NCI-H1436 treated with DMSO at 0.1 percent for 48 hours (cell line): ENCODE results near the gene URI1.

Experiments used
- DNase-seq: peaks from one replicate; lab custom pipeline; 2025; lab: John Stamatoyannopoulos, UW

The URI1 gene

DNA sequence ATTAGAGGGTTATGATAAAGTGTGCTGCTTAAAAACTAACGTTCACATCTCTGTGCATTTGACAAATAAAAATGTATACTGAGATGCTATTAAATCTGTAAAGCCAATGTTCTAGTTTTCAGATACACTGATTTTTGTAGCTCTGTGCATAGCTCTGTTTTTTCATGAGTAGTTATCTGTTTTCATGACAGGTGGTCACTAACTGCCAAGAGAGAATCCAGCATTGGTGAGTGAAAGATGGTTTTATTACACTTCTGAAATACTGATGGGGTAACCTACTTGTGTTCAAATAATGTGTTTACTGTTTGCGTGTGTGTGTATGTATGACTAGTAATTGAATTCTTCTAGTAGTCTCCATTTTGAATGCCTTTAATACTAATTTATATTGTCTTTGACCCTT lies 29.0 kb downstream of the URI1 start:
- DNase-seq = no peak

DNA sequence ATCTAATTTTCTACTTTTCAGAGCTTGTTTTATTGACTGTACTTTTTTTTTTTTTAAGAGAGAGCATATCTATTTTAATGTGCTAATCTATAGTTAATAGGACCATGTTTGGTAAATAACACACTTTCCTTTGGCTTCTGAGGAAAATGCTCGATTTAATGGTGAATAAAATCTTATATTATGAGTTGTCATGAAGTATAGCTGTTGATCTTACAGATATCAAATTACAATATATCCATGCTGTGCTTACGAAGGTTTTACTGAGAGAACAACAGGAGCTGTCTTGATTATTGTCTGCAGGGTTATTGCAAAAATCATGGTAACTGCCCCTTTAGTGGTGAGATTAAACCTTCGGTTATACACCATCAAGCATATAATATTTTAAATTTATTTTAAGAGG lies 29.6 kb downstream of the URI1 start:
- DNase-seq = no peak

DNA sequence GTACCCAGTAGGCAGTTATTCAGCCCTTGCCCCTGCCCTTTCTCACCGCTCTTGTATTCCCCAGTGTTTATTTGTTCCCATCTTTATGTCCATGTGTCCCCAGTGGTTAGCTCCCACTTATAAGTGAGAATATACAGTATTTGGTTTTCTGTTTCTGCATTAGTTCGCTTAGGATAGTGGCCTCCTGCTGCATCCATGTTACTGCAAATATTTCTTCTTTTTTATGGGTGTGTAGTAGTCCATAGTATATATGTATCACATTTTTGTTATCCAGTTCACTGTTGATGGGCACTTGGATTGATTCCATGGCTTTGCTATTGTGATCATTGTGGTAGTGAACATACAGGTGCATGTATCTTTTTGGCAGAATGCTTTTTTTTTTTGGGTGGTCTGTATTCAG lies 32.7 kb downstream of the URI1 start:
- no peak for DNase-seq

DNA sequence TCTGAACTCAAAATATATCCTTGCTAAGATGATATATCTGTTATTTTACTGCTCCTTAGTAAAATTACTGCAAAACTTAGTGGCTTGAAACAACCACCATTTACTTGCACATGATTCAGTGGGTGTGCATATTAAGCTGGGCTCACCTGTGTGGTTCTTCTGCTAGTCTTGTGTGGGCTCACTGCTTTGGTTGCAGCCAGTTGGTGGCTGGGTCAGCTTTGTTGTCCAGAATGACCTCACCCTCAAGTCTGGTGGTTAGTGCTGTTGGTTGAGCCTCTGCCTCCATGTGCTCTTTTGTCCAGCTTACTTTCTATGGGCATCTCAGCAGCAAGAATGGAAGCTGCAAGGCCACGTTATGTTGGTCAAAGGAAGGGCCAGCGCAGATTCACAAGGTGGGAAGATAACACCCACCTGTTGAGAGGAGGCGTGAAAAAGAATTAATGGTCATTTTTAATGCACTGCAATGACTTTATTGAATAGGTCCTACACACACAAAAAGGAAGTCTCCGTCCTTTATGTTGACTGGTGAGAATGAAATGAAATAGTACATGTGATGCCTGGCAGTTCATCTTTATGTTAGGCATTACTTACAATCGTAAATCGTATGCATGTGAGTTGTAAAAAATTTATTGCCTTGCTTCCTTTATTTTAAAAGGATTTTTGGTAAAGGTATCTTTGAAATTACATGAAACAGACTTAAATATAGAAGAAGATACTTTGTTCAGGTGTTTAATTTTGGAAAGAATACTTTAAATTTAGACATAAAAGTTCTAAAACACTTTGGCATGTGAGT lies 34.3 kb downstream of the URI1 start:
- DNase-seq = no peak

DNA sequence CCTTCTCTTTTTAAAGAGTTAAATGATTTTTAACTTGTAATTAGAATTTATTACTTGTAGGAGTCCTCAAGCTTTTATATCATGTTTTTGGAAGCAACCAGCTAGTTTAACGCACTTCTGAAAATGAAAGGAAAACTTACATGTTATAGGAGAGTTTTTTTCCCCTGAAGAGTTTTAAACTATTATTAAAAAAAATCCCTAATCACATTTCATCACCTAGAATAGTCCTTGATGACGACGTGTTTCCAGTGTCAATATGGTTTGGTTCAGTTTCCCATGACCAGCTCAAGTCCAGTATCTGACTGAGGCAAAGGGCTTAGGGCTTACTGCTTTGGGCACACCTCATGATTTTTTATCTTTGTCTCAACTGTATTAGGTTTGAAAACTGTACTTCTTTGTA lies 36.0 kb downstream of the URI1 start:
- no peak for DNase-seq

DNA sequence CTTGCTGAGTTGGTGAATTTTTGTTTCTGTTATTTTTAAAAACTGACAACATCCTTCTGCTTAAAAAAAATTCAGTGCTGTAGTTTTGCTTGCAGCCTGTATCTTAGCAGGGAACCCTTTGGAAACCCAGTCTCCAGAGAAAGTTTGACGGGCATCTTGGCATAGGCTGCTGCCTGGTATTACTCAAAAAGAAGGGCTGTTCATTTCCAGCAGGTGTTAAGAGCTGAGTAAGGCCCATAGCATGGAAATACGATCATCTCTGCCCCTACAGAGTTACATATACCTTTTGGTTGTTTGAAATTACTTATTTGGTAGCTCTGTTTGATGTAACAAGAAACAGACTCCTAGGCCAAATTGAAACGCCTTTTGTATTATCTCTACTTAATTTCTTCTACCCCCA lies 41.5 kb downstream of the URI1 start:
- no peak for DNase-seq

DNA sequence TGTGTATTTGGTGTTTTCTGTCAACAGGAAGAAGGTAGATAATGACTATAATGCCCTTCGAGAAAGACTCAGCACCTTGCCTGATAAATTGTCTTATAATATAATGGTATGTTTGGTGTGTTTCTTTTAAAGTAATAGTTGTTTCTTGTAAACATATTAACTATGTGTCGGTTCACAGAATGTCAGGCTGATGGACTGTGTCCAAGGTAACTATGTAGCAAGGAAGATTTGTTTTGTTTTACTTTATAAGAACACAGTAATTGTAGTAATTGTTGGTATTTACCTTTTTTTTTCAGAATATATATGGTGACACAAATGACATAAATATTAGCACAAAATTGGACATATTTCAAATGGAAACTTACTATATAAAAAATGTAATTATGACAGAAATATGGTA lies 43.2 kb downstream of the URI1 start:
- DNase-seq = no peak

DNA sequence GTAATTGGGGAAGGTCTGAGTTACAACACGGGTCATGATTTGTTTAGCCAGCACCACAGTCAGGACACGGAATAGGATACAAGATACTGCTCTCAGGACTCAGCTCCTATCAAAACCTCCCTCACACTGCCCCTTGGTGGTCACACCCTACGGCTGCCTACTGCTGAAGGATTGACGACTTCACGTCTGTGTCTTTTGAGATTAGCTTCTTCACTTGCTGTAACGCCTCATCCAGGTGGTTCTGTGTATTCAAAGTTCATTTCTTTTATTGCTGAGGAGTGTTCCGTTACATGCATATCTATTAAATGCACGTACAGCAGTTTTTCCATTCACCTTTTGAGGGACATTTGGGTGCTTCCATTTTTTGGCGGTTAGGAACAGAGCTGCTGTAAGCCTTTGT lies 46.3 kb downstream of the URI1 start:
- no peak for DNase-seq

DNA sequence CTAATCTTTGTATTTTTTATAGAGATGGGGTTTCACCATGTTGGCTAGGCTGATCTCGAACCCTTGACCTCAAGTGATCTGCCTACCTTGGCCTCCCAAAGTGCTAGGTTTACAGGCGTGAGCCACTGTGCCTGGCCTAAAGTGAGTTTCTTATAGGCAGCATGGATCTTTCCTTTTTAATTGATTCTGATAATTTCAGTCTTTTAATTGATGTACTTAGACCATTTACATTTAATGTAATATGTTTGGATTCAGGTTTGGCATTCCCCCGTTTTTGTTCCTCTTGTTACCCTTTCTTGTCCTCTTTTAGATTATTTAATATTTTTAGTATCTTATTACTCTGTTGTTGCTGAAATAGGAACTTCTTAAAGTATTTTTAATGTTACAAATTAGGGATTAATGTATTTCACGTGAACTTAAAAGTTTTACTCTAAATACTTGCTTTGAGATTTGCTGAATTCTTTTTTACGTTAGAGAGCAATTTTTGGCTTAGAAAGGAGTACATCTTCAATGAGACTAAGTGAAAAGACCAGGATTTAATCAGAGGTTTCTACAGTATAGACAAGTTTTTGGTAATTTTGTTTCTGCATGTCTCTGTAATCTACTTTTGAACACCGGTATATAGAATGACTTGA lies 50.3 kb downstream of the URI1 start:
- DNase-seq = no peak

DNA sequence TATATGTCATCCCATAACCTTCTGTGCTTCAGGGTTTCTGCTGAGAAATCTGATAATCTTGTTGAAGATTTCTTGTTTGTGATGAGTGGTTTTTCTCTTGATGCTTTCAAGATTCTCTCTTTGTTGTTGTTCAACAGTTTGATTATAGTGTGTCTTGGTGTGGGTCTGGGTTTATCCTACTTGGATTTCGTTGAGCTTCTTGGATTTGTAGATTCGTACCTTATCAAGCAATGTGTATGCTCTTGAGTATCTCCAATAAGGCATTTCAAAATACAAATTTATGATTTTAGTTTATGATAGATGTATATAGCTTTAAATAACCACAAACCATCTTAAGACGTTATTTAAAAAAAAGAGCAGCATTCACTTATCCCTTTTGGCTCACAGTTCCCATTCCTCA lies 57.5 kb downstream of the URI1 start:
- DNase-seq = no peak

DNA sequence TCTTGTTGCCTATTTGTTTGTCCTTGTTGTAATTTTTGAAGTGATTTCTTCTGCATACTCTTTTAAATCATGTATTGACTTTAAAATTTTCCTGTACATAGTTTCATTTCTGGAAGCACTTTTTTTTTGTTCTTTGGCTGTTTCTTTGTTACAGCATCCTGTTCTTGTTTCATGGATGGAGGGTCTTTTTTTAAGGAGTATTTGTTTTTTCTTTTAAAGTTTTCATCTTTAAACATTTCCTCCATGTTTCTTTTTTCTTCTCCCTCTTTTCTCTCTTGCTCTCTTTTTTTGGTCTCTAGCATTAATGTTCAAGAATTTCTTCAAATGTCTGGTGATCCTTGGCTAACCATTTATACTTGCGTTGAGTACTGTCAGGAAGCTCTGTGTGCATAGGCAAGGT lies 58.8 kb downstream of the URI1 start:
- no peak for DNase-seq

DNA sequence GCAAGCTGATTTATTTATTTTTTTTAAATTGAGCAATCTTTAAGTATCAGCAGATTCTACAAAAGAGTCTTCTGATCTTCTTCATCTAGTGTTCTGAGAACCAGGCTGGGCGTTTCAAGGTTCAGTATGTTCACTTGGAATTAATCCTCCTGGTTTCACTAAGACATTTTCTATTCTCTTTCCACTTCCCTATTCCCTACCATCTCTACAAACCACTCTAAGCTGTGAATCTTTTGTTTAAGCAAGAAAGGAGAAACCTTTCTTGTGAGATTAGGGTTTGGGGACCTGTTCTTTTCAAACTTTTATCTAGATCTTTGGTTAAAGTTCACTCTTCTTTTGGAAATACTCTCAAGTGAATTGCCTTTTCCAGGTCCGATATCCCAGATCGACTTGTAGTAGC lies 59.3 kb downstream of the URI1 start:
- no peak for DNase-seq

DNA sequence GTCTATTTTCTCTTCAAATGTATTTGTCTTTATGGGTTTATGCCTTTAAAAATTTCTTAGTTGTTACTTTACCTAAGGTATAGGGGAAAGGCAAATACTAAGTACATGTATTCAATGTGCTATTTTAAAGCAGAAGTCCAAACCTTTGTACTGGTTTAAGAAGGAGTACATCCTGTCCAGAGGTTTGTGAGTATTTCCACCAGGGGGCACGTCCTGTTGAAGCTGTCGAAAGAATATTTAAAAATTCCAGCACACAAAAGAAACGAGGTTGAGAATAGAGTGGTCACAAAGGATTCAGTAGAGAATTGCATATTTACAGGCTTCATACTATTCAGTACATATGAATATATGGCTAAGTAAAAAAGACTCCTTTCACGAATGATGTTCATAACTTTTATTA lies 59.8 kb downstream of the URI1 start:
- DNase-seq = no peak

DNA sequence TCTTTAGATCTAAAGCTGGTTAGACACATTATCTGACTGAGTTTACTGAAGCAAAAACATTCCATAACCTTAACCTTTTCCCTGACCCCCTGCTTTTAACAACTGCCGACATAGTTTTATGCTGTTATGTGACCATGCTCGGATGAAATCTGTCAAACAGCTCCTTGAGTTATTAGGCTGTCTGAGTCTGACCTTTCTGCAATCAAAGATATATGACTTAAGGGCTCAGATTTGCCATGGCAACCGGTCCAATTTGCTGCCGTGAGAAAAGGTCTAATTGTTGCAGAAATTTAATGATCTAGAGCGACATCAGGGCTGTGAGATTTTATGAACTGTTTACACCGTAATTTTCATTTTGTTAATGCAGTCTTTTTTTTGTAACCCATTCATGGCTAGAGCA lies 61.8 kb downstream of the URI1 start:
- no peak for DNase-seq

DNA sequence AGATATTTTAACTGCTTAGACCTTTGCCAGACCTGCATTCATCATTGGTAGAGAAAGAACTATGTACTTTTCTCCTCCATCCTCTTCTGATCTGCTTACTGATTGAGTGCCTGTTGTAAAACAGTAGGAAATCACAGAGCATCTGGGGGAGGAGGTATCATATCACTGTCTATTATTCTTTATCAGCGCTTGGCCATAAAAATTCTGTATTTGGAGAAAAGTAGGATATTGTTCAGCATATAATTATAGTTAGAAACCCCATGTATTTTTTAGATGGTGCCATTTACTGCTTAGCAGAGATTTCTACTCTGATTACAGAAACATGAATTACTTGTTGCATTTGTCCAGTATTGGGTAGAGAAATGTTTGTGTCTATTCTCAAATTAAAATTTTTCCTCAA lies 62.4 kb downstream of the URI1 start:
- DNase-seq = no peak

DNA sequence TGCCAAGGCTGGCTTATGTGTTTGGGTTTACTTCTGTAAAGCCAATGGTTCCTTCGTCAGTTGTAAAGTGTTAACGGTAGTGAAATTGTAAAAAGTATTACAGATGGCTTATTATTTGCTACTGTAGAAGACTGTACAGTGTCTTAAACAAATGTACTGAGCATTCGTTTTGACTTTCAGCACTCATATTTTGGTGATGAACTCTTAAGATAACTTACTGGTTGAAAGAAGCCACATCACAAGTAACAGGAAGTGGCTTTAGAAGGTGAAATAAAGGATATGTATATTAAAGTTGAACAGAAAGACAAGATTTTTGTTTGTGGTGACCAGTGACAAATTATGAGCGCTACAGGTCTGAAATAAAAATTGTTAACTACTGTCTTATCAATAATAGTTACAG lies 64.2 kb downstream of the URI1 start:
- DNase-seq = no peak

DNA sequence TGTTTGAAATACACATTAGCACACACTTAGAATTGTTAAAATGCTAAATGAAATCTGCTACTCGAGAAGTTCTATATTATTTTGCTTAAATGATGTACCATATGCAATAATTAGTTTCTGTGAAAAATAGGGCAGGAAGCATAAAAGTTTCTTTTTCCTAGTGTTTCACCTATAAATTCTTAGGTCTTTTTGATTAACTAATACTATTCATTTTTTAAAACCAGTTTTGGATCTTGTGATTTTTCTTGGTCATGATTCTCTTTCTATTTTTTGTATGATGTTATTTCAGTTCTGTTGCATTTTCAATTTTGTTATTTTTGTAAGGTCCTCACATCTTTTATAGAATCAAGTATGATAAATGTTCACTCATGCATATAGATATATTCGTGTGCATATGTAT lies 66.1 kb downstream of the URI1 start:
- no peak for DNase-seq

DNA sequence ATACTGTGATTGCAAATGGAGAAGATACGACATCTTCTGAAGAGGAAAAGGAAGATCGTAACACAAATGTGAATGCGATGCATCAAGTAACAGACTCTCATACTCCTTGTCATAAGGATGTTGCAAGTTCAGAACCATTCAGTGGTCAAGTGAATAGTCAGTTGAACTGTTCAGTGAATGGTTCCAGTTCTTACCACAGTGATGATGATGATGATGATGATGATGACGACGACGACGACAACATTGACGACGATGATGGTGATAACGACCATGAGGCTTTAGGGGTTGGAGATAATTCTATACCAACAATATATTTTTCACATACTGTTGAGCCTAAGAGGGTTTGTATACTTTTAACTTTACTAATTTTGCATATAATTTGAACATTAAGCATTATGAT lies 67.0 kb downstream of the URI1 start:
- DNase-seq = no peak

DNA sequence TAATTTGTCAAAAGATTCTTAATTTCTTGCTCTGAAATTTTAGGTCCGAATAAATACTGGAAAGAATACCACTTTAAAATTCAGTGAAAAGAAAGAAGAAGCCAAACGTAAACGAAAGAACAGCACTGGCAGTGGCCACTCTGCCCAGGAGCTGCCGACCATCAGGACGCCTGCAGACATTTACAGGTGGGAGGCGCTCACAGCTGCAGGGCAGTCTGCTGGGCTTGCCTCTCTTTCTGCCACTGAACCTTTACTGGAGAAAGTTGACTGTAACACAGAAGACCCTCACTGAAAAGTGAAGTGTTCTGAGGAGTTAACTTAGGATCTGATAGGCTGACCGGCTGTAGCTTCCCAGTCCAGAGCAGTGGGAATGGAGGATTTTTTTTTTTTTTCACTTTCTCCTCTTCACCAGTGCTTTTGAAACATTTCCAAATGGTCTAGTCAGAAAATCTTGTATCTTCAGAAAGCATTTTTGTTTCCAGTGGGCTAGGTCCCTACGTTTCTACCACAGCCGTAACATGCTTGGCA lies 69.1 kb downstream of the URI1 start:
- no peak for DNase-seq

DNA sequence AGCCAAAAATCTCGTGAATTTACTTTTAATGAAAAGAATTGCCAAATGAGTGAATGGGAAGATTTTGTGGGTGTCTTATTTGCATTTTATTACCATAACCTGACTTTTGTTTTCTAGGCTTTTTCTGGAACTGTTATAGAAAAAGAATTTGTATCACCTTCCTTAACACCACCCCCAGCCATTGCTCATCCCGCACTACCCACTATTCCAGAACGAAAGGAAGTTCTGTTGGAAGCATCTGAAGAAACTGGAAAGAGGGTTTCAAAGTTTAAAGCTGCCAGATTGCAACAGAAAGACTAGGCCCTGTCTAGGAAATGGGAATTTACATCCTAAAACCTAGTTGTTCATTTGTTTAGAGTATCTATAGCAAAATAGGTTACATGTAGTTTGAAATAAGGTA lies 72.7 kb downstream of the URI1 start:
- DNase-seq = no peak

DNA sequence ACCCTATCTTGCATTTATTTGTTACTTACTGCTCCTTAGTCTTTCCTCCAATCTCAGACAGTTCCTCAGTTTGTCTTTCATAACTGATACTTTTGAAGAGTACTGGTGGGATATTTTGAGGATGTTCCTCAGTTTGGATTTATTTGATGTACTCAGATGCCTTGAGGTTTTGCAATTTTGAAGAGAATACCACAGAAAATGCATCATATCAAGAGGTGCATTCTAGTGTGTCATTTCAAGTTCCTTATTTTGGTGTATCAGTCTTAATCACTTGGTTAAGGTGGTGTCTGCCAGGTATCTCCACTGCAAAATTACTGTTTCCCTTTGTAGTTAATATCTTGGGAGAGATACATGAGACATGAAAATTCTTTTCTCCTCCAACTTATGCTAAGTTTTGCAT lies 75.1 kb downstream of the URI1 start:
- no peak for DNase-seq

DNA sequence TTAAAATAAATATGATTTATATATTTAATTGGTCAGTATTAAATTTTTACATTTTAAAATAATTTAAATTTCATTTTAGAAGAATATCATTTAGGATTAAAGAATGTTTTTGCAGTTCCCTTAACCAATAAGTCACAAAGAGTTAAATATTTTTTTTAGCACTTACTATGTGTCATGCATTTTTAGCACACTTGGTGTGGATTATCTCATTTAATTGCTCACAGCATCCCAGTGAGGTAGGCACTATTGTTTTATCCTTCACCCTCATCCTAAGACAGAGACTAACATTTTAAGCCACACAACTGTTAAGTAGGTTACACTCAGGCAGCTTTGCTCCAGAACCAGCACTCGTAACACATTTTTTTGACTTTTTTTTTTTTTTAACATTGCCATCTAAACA lies 78.2 kb downstream of the URI1 start:
- DNase-seq = no peak

DNA sequence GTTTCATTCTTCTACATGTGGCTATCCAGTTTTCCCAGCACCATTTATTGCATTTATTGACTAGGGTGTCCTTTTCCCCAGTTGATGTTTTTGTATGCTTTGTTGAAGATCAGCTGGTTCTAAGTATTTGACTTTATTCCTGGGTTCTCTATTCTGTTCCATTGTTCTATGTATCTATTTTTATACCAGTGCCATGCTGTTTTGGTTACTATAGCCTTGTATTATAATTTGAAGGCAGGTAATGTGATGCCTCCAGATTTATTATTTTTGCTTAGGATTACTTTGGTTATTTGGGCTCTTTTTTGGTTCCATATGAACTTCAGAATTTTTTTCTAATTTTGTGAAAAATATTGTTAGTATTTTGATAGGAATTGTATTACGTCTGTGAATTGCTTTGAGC lies 80.6 kb downstream of the URI1 start:
- DNase-seq = no peak

DNA sequence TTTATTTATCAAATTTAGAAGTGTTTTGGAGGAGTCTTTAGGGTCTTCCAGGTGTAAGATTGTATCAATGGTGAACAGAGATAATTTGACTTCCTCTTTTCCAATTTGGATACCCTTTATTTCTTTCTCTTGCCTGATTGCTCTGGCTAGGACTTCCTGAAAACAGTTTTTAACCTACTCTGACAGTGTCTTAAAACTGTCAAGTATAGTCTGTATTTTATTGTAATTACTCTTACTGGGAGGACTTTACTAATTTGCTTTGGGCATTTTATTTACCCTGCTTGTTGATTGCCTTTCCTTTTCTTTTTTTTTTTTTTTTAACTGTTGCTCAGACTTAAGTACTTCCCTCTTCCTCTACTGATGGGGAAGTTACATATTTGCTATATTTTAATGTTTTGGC lies 81.3 kb downstream of the URI1 start:
- DNase-seq = no peak
